ENCODE results near the gene RNASE11. TPM values are rescaled to one million over a fixed set of nuclear protein-coding genes. Genes with fewer than 3 reads are reported as not detected.

The RNASE11 gene
- polyA plus RNA-seq, 2 of the 4 experiments (the other 2 are of a cell fraction), result not detected

DNA sequence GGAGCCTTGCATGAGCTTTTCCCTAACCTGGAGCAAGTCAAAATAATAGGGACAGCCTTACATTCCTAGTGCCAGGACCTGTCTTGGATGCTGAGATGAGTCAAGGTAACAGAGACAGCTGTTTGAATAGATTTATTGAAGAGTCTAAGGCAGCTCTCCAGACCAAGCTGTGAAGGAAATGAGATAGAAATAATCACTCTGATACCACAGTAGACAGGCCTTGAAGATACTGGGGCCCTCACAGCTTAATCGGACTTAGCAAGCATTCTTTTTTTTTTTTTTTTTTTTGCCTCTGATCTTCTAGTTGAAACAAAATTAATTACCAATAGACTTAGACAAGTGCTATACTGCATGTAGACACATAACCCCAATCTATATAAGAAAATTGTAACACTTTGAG lies 23.8 kb downstream of the RNASE11 start:
- ChIA-PET CTCF (no interaction called here), POLR2A (no interaction called here)
- Histone ChIP-seq H3K4me3 (no peak overlapping the region), H3K27ac (no peak overlapping the region), H3K4me2 (no peak overlapping the region), H3K4me1 (no peaks in the 10 kb centered on the region), H3K9me3 (peaks cover 10% of the 10 kb centered on the region)
- 48% methylated on average over 1 of the region's 1 CpG for WGBS (ENCODE audit: missing lambda C conversion rate)
- DNase-seq (ENCODE audit: low read depth in 1 of 2, low spot score in 1 of 2), result no peak
- no peak for ATAC-seq
- TF ChIP-seq RFX5 (IDR thresholded peaks at IDR 0.05) (no peak), HOXB13 (CRISPR knock-in tag; IDR thresholded peaks at IDR 0.05; ENCODE audit: low read depth) (no peak), MAFK (IDR thresholded peaks at IDR 0.05; ENCODE audit: partially characterized antibody) (no peak), ZNF302 (CRISPR knock-in tag; IDR thresholded peaks at IDR 0.05) (no peak), EHF (CRISPR knock-in tag; IDR thresholded peaks at IDR 0.05) (no peak), ZC3H11A (IDR thresholded peaks at IDR 0.05) (no peak), TFCP2L1 (CRISPR knock-in tag; IDR thresholded peaks at IDR 0.05) (no peak), CEBPB (IDR thresholded peaks at IDR 0.05) (no peak), RNF2 (IDR thresholded peaks at IDR 0.05; ENCODE audit: borderline replicate concordance, low read depth) (no peak), GATA3 (IDR thresholded peaks at IDR 0.05; ENCODE audit: borderline replicate concordance) (no peak), POLR2A (IDR thresholded peaks at IDR 0.05; ENCODE audit: low read length) (no peak), FOSB (CRISPR knock-in tag; IDR thresholded peaks at IDR 0.05) (no peak), MYC (IDR thresholded peaks at IDR 0.05; ENCODE audit: borderline replicate concordance, low read length) (no peak)
- FAIRE-seq, result no peak

DNA sequence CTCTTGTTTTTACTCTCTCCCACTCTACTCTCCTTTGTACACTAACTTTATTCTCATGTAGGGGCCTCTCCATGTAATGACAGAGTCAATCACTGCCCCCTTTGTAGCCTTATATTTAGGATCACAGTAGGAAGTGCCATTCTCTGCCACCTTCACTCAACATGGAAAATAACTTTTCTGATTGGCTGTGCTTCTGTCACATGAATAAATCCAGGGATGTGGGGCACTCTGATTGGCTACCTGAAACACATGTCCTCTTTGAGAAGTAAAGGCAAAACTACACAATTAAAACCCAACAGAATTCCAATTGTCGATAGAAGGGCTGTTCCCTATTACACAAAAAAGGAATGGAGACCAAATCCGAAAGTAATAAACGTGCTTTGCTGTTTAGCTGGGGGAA lies 26.8 kb downstream of the RNASE11 start, which contains the start of gene RNASE9:
TSS of gene RNASE9 (minus strand) at position 87 of the 400 bp plus-strand sequence.
- 40% methylated on average over 3 of the region's 3 CpGs for WGBS (ENCODE audit: missing lambda C conversion rate)
- CTCF ChIA-PET, result interaction anchor here (0.7 to 0.8 kb wide), 2 partner anchors 30 to 120 kb away, joined by 3 read pairs; no protein-coding TSS in a partner anchor

DNA sequence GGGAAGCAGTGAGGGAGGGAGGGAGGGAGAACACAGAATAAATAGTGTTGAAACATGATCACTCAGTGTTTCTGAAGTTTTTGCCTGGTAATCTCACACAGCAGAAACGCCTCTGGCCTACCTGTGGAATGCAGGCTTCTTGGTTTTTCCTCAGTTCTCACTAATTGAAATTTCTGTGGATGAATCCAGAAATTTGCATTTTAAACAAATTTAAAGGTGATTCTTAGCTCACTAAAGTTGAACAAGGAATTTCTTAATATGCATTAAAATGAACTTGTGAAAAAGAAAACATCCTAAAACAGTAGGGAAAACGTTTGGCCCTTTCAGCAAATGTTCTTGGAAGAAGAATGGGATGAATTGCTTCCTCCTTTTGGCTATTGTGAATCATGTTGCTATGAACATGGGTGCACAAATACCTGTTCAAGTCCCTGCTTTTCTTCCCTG lies 28.3 kb downstream of the RNASE11 start:
- ChIA-PET POLR2A (no interaction called here), CTCF (no interaction called here)
- Histone ChIP-seq H3K4me2 (no peak overlapping the region), H3K4me1 (no peaks in the 10 kb centered on the region), H3K9me3 (no peaks in the 10 kb centered on the region), H3K4me3 (no peak overlapping the region), H3K27ac (no peak overlapping the region)
- FAIRE-seq, result no peak
- WGBS (ENCODE audit: missing lambda C conversion rate), result 6% methylated on average over 2 of the region's 2 CpGs
- no peak for ATAC-seq
- no peak for DNase-seq (ENCODE audit: low read depth in 1 of 2, low spot score in 1 of 2)
- TF ChIP-seq, protein P1, sequence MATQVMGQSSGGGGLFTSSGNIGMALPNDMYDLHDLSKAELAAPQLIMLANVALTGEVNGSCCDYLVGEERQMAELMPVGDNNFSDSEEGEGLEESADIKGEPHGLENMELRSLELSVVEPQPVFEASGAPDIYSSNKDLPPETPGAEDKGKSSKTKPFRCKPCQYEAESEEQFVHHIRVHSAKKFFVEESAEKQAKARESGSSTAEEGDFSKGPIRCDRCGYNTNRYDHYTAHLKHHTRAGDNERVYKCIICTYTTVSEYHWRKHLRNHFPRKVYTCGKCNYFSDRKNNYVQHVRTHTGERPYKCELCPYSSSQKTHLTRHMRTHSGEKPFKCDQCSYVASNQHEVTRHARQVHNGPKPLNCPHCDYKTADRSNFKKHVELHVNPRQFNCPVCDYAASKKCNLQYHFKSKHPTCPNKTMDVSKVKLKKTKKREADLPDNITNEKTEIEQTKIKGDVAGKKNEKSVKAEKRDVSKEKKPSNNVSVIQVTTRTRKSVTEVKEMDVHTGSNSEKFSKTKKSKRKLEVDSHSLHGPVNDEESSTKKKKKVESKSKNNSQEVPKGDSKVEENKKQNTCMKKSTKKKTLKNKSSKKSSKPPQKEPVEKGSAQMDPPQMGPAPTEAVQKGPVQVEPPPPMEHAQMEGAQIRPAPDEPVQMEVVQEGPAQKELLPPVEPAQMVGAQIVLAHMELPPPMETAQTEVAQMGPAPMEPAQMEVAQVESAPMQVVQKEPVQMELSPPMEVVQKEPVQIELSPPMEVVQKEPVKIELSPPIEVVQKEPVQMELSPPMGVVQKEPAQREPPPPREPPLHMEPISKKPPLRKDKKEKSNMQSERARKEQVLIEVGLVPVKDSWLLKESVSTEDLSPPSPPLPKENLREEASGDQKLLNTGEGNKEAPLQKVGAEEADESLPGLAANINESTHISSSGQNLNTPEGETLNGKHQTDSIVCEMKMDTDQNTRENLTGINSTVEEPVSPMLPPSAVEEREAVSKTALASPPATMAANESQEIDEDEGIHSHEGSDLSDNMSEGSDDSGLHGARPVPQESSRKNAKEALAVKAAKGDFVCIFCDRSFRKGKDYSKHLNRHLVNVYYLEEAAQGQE (IDR thresholded peaks at IDR 0.05), result no peak
- TF ChIP-seq, protein P2, sequence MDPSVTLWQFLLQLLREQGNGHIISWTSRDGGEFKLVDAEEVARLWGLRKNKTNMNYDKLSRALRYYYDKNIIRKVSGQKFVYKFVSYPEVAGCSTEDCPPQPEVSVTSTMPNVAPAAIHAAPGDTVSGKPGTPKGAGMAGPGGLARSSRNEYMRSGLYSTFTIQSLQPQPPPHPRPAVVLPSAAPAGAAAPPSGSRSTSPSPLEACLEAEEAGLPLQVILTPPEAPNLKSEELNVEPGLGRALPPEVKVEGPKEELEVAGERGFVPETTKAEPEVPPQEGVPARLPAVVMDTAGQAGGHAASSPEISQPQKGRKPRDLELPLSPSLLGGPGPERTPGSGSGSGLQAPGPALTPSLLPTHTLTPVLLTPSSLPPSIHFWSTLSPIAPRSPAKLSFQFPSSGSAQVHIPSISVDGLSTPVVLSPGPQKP (IDR thresholded peaks at IDR 0.05; ENCODE audit: low read depth, low read length), result no peak
- TF ChIP-seq HEYL (CRISPR knock-in tag; IDR thresholded peaks at IDR 0.05) (no peak), NFE2L2 (conservative IDR thresholded peaks at IDR 0.05; ENCODE audit: low read length) (no peak), CBX8 (IDR thresholded peaks at IDR 0.05) (no peak), KDM1A (IDR thresholded peaks at IDR 0.05; ENCODE audit: low read depth) (no peak), MAFK (IDR thresholded peaks at IDR 0.05; ENCODE audit: partially characterized antibody) (no peak), FOSB (CRISPR knock-in tag; IDR thresholded peaks at IDR 0.05) (no peak), RFX5 (IDR thresholded peaks at IDR 0.05) (no peak), CHD2 (IDR thresholded peaks at IDR 0.05; ENCODE audit: low read length, partially characterized antibody) (no peak), SMC3 (IDR thresholded peaks at IDR 0.05) (no peak), ZSCAN20 (CRISPR knock-in tag; IDR thresholded peaks at IDR 0.05) (no peak), JUN (IDR thresholded peaks at IDR 0.05) (no peak), TFCP2L1 (CRISPR knock-in tag; IDR thresholded peaks at IDR 0.05) (no peak)
- TF ChIP-seq, protein P3, sequence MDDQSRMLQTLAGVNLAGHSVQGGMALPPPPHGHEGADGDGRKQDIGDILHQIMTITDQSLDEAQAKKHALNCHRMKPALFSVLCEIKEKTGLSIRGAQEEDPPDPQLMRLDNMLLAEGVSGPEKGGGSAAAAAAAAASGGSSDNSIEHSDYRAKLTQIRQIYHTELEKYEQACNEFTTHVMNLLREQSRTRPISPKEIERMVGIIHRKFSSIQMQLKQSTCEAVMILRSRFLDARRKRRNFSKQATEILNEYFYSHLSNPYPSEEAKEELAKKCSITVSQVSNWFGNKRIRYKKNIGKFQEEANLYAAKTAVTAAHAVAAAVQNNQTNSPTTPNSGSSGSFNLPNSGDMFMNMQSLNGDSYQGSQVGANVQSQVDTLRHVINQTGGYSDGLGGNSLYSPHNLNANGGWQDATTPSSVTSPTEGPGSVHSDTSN (IDR thresholded peaks at IDR 0.05), result no peak

More for the DNA sequence above, 26.8 kb downstream of the RNASE11 start, which contains the start of gene RNASE9:
- Histone ChIP-seq H3K4me3 (no peak within 1 kb of the TSS), H3K4me2 (no peak within 1 kb of the TSS), H3K4me1 (no peaks in the 10 kb centered on the region), H3K9me3 (no peaks in the 10 kb centered on the region), H3K27ac (no peak within 1 kb of the TSS)
- FAIRE-seq (no peak), ATAC-seq (no peak), DNase-seq (ENCODE audit: low read depth in 1 of 2, low spot score in 1 of 2) (peak in 1 of 2 experiments; percentile 26)
- POLR2A ChIA-PET, result no interaction called here
- TF ChIP-seq RARB (CRISPR knock-in tag; IDR thresholded peaks at IDR 0.05), result no peak
- TF ChIP-seq CBX8 (IDR thresholded peaks at IDR 0.05), result no peak
- TF ChIP-seq NPAS2 (CRISPR knock-in tag; IDR thresholded peaks at IDR 0.05; ENCODE audit: borderline replicate concordance), result no peak
- no peak for TF ChIP-seq ZC3H11A (IDR thresholded peaks at IDR 0.05)
- no peak for TF ChIP-seq JUNB (IDR thresholded peaks at IDR 0.05)
- TF ChIP-seq RNF2 (IDR thresholded peaks at IDR 0.05; ENCODE audit: borderline replicate concordance, low read depth), result no peak
- no peak for TF ChIP-seq FOSL2 (IDR thresholded peaks at IDR 0.05)
- no peak for TF ChIP-seq FOSL2 (CRISPR knock-in tag; IDR thresholded peaks at IDR 0.05)
- no peak for TF ChIP-seq ESRRA (IDR thresholded peaks at IDR 0.05; ENCODE audit: borderline replicate concordance, low read length)
- no peak for TF ChIP-seq ZFP36 (IDR thresholded peaks at IDR 0.05; ENCODE audit: borderline replicate concordance, partially characterized antibody)
- TF ChIP-seq HDAC2 (IDR thresholded peaks at IDR 0.05), result no peak
- TF ChIP-seq RCOR1 (IDR thresholded peaks at IDR 0.05; ENCODE audit: low read depth, low read length), result no peak
- TF ChIP-seq HOXA7 (CRISPR knock-in tag; IDR thresholded peaks at IDR 0.05), result no peak
- TF ChIP-seq HEYL (CRISPR knock-in tag; IDR thresholded peaks at IDR 0.05), result no peak
- TF ChIP-seq FOXS1 (CRISPR knock-in tag; IDR thresholded peaks at IDR 0.05), result no peak
- TF ChIP-seq, protein P4, sequence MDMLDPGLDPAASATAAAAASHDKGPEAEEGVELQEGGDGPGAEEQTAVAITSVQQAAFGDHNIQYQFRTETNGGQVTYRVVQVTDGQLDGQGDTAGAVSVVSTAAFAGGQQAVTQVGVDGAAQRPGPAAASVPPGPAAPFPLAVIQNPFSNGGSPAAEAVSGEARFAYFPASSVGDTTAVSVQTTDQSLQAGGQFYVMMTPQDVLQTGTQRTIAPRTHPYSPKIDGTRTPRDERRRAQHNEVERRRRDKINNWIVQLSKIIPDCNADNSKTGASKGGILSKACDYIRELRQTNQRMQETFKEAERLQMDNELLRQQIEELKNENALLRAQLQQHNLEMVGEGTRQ (IDR thresholded peaks at IDR 0.05), result no peak
- TF ChIP-seq, protein P5, sequence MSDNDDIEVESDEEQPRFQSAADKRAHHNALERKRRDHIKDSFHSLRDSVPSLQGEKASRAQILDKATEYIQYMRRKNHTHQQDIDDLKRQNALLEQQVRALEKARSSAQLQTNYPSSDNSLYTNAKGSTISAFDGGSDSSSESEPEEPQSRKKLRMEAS (IDR thresholded peaks at IDR 0.05), result no peak

Measured in A549 (cell line).